ENCODE results near the gene ID4. TPM values are rescaled to one million over a fixed set of nuclear protein-coding genes. Genes with fewer than 3 reads are reported as not detected.

The ID4 gene
- total RNA-seq, 3 donors from 2014 or later (not counting 1 experiment from before 2014, with no cell fraction given), result not detected

GRCh38 chr6:19805129-19805481, 32.1 kb upstream of the ID4 start:
- Histone ChIP-seq H3K27ac (ENCODE audit: low read length) (no peak overlapping the region), H3K4me1 (ENCODE audit: control insufficient read depth, insufficient read depth, low read length) (peaks cover 5% of the 10 kb centered on the region), H3K4me3 (ENCODE audit: low read length) (no peak overlapping the region), H3K27me3 (ENCODE audit: control insufficient read depth, insufficient read depth, low read length) (peaks cover 3% of the 10 kb centered on the region), H3K36me3 (ENCODE audit: control insufficient read depth, insufficient read depth, low read length) (no peaks in the 10 kb centered on the region), H3K9me3 (ENCODE audit: control insufficient read depth, insufficient read depth, low read length) (no peaks in the 10 kb centered on the region)
- intact Hi-C loops (cut with micrococcal nuclease), result no loop called here
- H3K27ac Mint-ChIP-seq, result no peak overlapping the region
- DNase-seq (no peak), ATAC-seq (no peak)
- TF ChIP-seq CTCF (IDR thresholded peaks at IDR 0.05), result no peak
- peaks cover 19 to 41% of the 10 kb centered on the region in 2 donors for H3K27me3 Mint-ChIP-seq (ENCODE audit: low read depth in 2 of 2)
- H3K4me3 Mint-ChIP-seq, result peak overlapping the region; percentile 60
- no peaks in the 10 kb centered on the region for H3K36me3 Mint-ChIP-seq
- no peaks in the 10 kb centered on the region for H3K9me3 Mint-ChIP-seq
- H3K4me1 Mint-ChIP-seq, result peaks cover 0 to 6% of the 10 kb centered on the region in 2 donors
- 23% methylated on average over 5 of the region's 6 CpGs for WGBS (ENCODE audit: insufficient coverage)

GRCh38 chr6:19806971-19807396, 30.2 kb upstream of the ID4 start:
- Mint-ChIP-seq H3K27ac (no peak overlapping the region), H3K4me3 (no peak overlapping the region), H3K4me1 (peaks cover 0 to 6% of the 10 kb centered on the region in 2 donors), H3K9me3 (no peaks in the 10 kb centered on the region), H3K36me3 (no peaks in the 10 kb centered on the region), H3K27me3 (ENCODE audit: low read depth in 2 of 2) (peaks cover 23 to 48% of the 10 kb centered on the region in 2 donors)
- Histone ChIP-seq H3K27ac (ENCODE audit: low read length) (no peak overlapping the region), H3K27me3 (ENCODE audit: control insufficient read depth, insufficient read depth, low read length) (peaks cover 5% of the 10 kb centered on the region), H3K36me3 (ENCODE audit: control insufficient read depth, insufficient read depth, low read length) (no peaks in the 10 kb centered on the region), H3K4me3 (ENCODE audit: low read length) (no peak overlapping the region), H3K4me1 (ENCODE audit: control insufficient read depth, insufficient read depth, low read length) (peaks cover 5% of the 10 kb centered on the region), H3K9me3 (ENCODE audit: control insufficient read depth, insufficient read depth, low read length) (no peaks in the 10 kb centered on the region)
- DNase-seq (no peak), ATAC-seq (no peak)
- TF ChIP-seq CTCF (IDR thresholded peaks at IDR 0.05), result no peak
- WGBS (ENCODE audit: insufficient coverage), result 94% methylated on average over 21 of the region's 21 CpGs
- intact Hi-C loops (cut with micrococcal nuclease), result no loop called here

- no peak overlapping the region for H3K27ac ChIP-seq (ENCODE audit: low read length)
- ATAC-seq (no peak), DNase-seq (no peak)
- no peak overlapping the region for H3K4me3 Mint-ChIP-seq
- no peak overlapping the region for H3K27ac Mint-ChIP-seq
- 84% methylated on average over 10 of the region's 11 CpGs for WGBS (ENCODE audit: insufficient coverage)
- intact Hi-C loops (cut with micrococcal nuclease), result no loop called here
- TF ChIP-seq CTCF (IDR thresholded peaks at IDR 0.05), result no peak
- no peaks in the 10 kb centered on the region for H3K36me3 ChIP-seq (ENCODE audit: control insufficient read depth, insufficient read depth, low read length)
- H3K4me3 ChIP-seq (ENCODE audit: low read length), result no peak overlapping the region
- no peaks in the 10 kb centered on the region for H3K4me1 ChIP-seq (ENCODE audit: control insufficient read depth, insufficient read depth, low read length)
- H3K9me3 ChIP-seq (ENCODE audit: control insufficient read depth, insufficient read depth, low read length), result no peaks in the 10 kb centered on the region
- peaks cover 16 to 33% of the 10 kb centered on the region in 2 donors for H3K27me3 Mint-ChIP-seq (ENCODE audit: low read depth in 2 of 2)
- no peaks in the 10 kb centered on the region for H3K36me3 Mint-ChIP-seq
- peaks cover 7% of the 10 kb centered on the region for H3K27me3 ChIP-seq (ENCODE audit: control insufficient read depth, insufficient read depth, low read length)
- H3K9me3 Mint-ChIP-seq, result no peaks in the 10 kb centered on the region
- H3K4me1 Mint-ChIP-seq, result no peaks in the 10 kb centered on the region
Observed at GRCh38 chr6:19811397-19812079, 25.6 kb upstream of the ID4 start.

Data from natural killer cell (primary cell).